Measurements from ENCODE around the gene LECT2. TPM values are rescaled to one million over a fixed set of nuclear protein-coding genes. Genes with fewer than 3 reads are reported as not detected.

LECT2 gene
- polyA plus RNA-seq, 1 donor (not counting 4 experiments of a cell fraction or from before 2014, with no cell fraction given) = not detected

- FAIRE-seq = no peak
Measured at GRCh38 chr5:135920199-135920598, 34.6 kb downstream of the LECT2 start.

GRCh38 chr5:135916638-135917263 lies 38.0 kb downstream of the LECT2 start:
- Histone ChIP-seq H3K4me3 (ENCODE audit: control insufficient read depth in 2 of 3, extremely low read depth in 1 of 3, insufficient read depth in 2 of 3, low read depth in 1 of 3, low read length in 3 of 3) (no peak overlapping the region), H2AFZ (ENCODE audit: control insufficient read depth, low read length) (no peak overlapping the region), H3K79me2 (ENCODE audit: control insufficient read depth, insufficient read depth, low read length) (no peaks in the 10 kb centered on the region), H4K20me1 (ENCODE audit: control insufficient read depth, extremely low read depth, insufficient read depth, low read length) (no peaks in the 10 kb centered on the region), H3K4me1 (ENCODE audit: control insufficient read depth, extremely low read depth, insufficient read depth, low read length) (no peaks in the 10 kb centered on the region), H3K36me3 (ENCODE audit: control insufficient read depth in 2 of 2, extremely low read depth in 1 of 2, insufficient read depth in 2 of 2, low read length in 2 of 2) (no peaks in the 10 kb centered on the region), H3K4me2 (ENCODE audit: control insufficient read depth, extremely low read depth, insufficient read depth, low read depth, low read length) (no peak overlapping the region), H3K9me1 (ENCODE audit: control insufficient read depth, extremely low read depth, insufficient read depth, low read length) (no peaks in the 10 kb centered on the region), H3K27me3 (ENCODE audit: control insufficient read depth, extremely low read depth, insufficient read depth, low read length) (peaks cover 29% of the 10 kb centered on the region), H3K9me3 (ENCODE audit: control insufficient read depth, low read depth, low read length) (no peaks in the 10 kb centered on the region), H3K27ac (ENCODE audit: control insufficient read depth, insufficient read depth, low read length) (no peak overlapping the region), H3K9ac (ENCODE audit: control insufficient read depth, extremely low read depth, insufficient read depth, low read length) (no peak overlapping the region)
- FAIRE-seq (no peak), DNase-seq (ENCODE audit: low read depth, low spot score) (no peak)
- dilution Hi-C loops (cut with MboI; ENCODE audit: extremely low pct_ligation_motif_present, low sequenced_read_pairs) = no loop called here
- TF ChIP-seq EZH2 (IDR thresholded peaks at IDR 0.05; ENCODE audit: low read length) (no peak), CTCF (optimal IDR thresholded peaks at IDR 0.05 in 1 of 3, IDR thresholded peaks at IDR 0.05 in 1 of 3, conservative IDR thresholded peaks at IDR 0.05 in 1 of 3; ENCODE audit: extremely low read depth in 1 of 3, insufficient read depth in 2 of 3, low read length in 3 of 3) (no peak)

More at GRCh38 chr5:135920199-135920598, 34.6 kb downstream of the LECT2 start:
- Histone ChIP-seq H4K20me1 (ENCODE audit: control insufficient read depth, extremely low read depth, insufficient read depth, low read length) (no peaks in the 10 kb centered on the region), H3K27ac (ENCODE audit: control insufficient read depth, insufficient read depth, low read length) (no peak overlapping the region), H3K79me2 (ENCODE audit: control insufficient read depth, insufficient read depth, low read length) (no peaks in the 10 kb centered on the region), H3K9ac (ENCODE audit: control insufficient read depth, extremely low read depth, insufficient read depth, low read length) (no peak overlapping the region), H2AFZ (ENCODE audit: control insufficient read depth, low read length) (no peak overlapping the region), H3K4me1 (ENCODE audit: control insufficient read depth, extremely low read depth, insufficient read depth, low read length) (no peaks in the 10 kb centered on the region), H3K27me3 (ENCODE audit: control insufficient read depth, extremely low read depth, insufficient read depth, low read length) (peaks cover 12% of the 10 kb centered on the region), H3K4me3 (ENCODE audit: control insufficient read depth in 2 of 3, extremely low read depth in 1 of 3, insufficient read depth in 2 of 3, low read depth in 1 of 3, low read length in 3 of 3) (no peak overlapping the region), H3K4me2 (ENCODE audit: control insufficient read depth, extremely low read depth, insufficient read depth, low read depth, low read length) (no peak overlapping the region), H3K9me3 (ENCODE audit: control insufficient read depth, low read depth, low read length) (no peaks in the 10 kb centered on the region), H3K36me3 (ENCODE audit: control insufficient read depth in 2 of 2, extremely low read depth in 1 of 2, insufficient read depth in 2 of 2, low read length in 2 of 2) (no peaks in the 10 kb centered on the region), H3K9me1 (ENCODE audit: control insufficient read depth, extremely low read depth, insufficient read depth, low read length) (no peaks in the 10 kb centered on the region)
- dilution Hi-C loops (cut with MboI; ENCODE audit: extremely low pct_ligation_motif_present, low sequenced_read_pairs) = no loop called here
- no peak for DNase-seq (ENCODE audit: low read depth, low spot score)
- TF ChIP-seq EZH2 (IDR thresholded peaks at IDR 0.05; ENCODE audit: low read length) = no peak
- no peak for TF ChIP-seq CTCF (optimal IDR thresholded peaks at IDR 0.05 in 1 of 3, IDR thresholded peaks at IDR 0.05 in 1 of 3, conservative IDR thresholded peaks at IDR 0.05 in 1 of 3; ENCODE audit: extremely low read depth in 1 of 3, insufficient read depth in 2 of 3, low read length in 3 of 3)
